HG03354 (cell line): Measurements from ENCODE around the gene WWOX.

Experiments
- ATAC-seq: cut with Tn5 transposase; IDR thresholded peaks from one replicate; pipeline ENCODE4 v1.9.1; 2021; ENCODE audit warnings: mild to moderate bottlenecking; ENCODE audit not compliant: unreplicated experiment, poor library complexity, severe bottlenecking

The WWOX gene

DNA sequence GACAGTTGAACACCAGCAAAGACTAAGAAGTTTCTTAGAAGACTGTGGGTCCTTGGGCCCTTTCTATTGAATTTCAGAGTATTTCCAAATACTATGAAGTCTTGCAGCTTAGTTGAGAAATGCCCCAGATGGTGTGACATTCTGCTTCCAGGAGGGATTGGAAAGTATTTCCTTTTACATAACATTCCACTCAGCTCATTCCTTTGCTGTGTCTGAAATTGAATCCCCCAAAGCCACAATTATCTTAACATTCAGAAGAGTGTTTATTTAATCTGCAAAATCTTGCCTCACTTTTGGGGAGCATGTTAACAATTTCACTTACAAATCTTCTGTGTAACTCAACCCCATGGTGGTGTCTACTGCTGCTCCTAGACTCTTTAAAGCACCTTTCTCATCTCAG lies 307.7 kb downstream of the WWOX start:
- no peak for ATAC-seq

DNA sequence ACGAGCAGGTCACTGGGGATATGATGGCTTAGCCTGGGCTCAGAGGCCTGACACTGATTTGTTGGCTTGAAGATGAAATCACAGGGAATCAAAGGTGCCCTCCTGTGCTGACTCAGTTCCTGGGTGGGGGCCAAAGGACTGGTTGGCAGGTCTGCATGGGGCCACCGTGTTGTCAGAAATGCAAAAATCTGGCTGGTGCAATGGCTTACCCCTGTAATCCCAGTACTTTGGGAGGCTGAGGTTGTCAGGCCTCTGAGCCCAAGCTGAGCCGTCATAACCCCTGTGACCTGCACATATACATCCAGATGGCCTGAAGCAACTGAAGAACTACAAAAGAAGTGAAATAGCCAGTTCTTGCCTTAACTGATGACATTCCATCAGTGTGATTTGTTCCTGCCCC lies 314.2 kb downstream of the WWOX start:
- no peak for ATAC-seq

DNA sequence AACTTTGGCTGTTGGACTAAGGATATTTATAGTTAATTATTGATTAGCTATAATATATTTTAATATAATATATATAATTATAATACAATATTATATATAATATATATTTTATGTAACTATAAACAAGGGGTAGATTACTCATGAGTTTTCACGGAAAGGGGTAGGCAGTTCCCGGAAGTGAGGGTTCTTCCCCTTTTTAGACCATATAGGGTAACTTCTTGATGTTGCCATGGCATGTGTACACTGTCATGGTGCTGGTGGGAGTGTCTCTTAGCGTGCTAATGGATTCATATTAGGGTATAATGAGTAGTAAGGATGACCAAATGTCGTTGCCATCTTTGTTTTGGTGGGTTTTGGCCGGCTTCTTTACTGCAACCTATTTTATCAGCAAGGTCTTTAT lies 315.6 kb downstream of the WWOX start:
- ATAC-seq: no peak

DNA sequence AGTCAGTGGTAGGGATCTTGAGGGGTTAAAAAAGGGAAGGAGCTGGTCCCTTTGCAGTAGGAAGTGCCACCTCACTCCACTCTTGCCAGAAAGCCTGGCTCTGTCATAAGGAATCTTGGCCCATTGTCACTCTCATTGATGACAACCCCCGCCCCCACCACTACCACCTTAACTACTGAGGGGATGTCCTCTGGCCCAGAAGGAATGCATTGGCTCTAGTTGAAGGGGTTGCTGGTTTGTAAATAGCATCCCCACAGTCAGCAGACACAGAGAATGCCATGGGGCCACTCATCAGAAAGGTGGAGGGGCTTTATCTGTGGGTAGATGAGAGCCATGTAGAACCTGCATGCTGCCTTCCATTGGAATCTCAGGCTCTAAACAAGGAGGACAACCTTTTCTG lies 316.2 kb downstream of the WWOX start:
- ATAC-seq: no peak

DNA sequence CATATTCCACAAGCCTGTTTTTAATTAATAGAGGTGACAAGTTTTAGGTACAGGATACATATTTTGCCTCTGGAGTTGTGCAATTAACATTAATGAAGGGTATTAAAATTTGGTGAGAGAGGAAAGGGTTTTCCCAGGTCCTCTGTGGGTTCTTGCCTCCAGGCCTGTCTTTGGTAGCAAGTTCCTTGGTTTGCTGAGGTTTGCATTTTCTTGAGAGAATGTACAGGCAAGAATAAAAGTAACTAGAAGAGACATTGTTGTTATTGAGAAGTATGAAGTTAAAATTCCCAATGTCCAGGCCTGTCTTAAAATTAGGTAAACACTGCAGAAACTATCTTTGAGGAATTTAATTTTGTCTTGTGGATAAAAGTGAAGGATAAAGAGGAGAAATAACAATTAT lies 316.9 kb downstream of the WWOX start:
- ATAC-seq: no peak

DNA sequence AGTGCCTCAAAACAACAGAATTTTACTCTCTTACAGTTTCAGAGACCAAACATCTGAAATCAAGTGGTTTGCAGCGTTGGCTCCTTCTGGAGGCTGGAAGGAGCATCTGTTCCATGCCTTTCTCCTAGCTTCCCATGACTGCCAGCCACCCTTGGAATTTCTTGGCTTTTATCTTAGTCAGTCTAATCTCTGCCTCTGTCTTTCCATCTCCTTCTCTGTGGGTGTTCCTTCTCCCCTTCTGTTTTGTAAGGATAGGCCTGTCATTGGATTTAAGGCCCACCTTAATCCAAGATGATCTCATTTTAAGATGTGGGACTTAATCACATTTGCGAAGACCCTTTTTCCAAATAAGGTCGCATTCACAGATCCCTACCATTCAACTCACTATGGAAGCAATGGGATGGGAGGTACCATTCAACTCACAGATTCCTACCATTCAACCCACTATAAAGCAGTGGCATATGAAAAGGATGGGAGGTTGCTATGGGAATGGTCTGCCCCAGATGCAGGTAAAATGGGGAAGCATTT lies 321.8 kb downstream of the WWOX start:
- no peak for ATAC-seq

DNA sequence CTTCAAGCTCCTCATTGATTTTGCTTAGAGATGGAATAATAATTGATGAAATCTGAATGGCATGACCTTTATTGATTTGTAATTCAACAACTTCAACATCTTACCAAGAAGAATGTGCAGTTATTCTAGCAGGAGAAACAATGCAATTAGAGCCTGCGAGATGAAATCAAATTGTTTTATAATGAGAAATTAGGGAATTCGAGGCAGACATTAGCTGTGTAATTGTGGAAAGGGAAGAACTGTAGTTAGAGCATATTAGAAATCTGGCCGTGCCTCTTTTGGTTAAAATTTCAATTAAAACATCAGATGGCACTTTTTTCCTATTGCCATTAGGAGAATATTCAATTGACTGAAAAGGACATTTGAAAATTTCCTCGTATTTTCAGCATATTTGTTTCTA lies 325.8 kb downstream of the WWOX start:
- ATAC-seq: no peak

DNA sequence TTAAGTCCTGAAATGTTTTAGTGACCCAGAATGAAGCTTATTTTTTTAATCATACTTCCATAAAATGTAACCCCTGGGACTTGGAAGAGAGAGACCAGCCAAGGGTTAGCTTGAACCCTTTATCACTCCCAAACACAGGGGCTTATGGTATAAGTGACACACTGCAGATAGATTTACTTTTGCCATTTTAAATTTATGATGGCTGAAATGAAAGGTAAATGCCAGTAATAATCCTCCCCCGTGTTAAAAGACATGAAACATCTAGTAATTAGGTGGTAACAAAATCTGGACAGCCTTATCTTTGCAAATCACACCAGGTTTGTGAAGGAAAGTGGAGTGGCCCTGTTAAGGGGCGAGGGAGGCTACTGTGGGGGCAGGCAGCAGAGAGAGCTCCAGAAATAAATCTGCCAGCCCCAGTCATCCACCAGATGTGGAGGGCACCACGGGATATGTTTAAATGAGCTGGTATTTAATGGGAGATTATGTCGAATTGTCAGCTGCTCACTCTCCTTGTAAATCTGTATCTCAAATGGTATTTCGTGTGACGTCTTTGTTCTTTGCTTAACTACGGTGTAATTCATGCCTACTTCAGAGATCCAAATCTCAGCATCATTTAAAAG lies 326.5 kb downstream of the WWOX start:
- no peak for ATAC-seq

DNA sequence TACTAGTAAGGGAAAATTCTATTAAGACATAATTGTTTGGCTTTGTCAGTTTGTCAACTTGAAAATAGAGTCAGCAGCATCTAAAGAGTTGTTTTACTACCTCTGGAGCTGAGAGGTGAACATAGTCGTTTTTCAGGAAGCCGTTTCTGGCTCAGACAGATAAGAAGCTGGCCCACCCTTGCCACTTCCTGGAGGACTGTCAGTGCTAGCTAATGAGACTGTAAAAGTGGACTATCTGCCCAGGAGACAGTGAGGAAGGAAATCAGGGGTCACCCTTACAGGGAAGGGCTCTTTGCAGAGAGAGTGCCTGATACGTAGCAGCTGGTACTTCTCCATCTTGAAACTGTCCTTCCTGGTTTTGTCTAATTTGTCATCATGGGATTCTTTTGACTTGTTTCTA lies 328.7 kb downstream of the WWOX start:
- no peak for ATAC-seq

DNA sequence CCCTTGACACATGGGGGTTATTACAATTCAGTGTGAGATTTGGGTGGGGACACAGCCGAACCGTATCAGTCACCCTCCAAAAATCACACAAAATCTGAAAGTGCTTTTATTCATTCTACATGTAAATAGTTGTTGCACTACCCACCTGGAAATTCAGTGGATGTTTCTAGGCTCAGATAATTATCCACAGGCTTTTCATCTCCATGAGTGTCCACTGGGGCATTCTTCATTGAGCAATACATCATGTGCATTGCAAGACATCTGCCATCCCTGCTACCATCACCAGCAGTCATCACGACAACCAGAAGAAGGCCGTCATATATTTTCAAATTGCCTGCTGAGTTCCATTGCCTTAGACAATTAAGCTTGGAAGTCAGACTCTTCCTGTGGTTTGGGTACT lies 330.8 kb downstream of the WWOX start:
- no peak for ATAC-seq

DNA sequence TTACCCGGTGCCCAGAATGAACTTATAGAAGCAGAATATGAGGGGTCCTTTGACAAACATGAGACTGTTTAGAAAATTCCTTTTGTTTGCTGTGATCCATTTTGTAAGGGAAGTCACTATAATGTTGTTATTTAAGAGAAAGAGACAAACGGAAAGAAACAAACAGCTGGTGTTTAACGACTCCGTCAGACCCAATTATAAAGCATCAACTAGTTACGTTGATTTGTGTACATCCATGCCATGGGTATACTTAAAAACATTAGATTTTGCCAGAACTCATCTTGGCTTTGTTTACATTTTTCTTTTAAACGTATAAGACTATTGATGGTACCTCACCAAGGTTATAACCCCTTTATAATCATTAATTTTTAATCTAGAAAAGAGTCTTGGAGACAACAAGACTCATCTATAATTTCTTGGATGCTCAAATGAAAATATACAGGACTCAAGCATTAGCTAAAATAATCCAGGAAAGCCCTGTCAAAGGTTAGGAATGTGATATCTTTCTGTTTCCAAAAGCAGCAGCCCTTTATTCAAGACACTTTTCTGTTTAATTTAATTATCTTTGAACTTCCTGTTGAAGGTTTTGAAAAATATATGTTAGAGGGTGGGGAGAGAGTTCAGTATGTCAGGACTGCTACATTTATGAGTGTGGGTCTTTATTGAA lies 331.7 kb downstream of the WWOX start:
- ATAC-seq: no peak

DNA sequence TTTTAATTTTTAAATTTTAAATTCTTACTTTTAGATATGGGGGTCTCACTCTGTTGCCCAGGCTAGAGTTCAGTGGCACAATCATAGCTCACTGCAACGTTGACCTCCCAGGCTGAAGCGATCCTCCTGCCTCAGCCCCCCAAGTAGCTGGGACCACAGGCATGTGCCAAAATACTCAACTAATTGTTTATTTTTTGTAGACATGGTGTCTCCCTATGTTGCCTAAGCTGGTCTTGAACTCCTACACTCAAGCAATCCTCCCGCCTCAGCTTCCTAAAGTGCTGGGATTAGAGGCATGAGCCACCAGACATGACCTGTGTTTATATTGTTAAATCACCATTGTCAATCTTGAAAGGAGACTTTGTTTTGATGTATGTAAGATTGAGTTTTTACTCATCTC lies 332.2 kb downstream of the WWOX start:
- ATAC-seq: no peak

DNA sequence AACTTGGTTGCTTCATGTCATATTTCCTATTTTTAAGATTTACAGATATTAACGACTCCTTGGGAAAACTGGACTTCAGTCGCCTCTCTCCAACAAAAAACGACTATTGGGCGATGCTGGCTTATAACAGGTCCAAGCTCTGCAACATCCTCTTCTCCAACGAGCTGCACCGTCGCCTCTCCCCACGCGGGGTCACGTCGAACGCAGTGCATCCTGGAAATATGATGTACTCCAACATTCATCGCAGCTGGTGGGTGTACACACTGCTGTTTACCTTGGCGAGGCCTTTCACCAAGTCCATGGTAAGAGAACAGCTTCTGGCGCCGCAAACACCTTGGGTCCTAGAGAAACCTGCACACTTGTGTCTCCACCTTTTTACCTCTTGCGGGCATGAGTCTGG lies 333.0 kb downstream of the WWOX start:
- ATAC-seq: no peak

DNA sequence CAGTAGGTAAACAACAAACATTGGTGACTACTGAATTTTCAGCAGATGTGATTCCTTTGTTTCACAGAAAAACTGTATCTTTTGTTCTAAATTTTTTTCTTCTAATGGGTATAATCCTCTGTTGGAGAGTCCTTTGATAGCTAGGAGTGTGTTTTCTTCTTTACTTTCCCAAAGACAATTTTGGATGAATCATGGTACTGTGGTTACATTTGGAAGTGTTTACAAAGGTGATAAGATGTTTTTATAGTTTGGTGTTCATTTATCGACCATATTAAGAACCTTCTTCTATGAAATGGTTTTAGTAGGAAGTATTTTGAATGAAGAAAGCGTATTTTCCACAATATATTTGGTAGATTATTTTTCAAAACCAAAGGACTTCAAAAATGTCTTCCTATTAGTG lies 333.7 kb downstream of the WWOX start:
- ATAC-seq: no peak

DNA sequence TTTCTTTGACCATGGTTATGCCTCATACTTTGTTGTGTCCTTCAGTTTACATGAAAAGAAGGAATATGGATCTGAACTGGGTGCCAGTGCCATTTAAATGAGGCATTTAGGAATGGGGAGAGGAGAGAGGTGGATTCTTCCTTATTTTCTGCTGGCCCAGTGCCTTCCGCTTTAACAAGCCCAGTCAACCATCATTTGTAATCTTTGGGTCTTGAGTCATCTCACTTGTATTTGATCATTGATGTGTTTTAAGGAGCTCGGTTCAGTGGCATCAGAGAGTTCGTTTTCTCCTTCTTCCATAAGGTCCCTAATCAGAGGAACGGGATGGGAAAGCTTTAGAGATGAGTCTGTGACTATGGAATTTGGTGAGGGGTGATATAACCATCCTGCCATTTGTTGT lies 334.9 kb downstream of the WWOX start:
- ATAC-seq: no peak

DNA sequence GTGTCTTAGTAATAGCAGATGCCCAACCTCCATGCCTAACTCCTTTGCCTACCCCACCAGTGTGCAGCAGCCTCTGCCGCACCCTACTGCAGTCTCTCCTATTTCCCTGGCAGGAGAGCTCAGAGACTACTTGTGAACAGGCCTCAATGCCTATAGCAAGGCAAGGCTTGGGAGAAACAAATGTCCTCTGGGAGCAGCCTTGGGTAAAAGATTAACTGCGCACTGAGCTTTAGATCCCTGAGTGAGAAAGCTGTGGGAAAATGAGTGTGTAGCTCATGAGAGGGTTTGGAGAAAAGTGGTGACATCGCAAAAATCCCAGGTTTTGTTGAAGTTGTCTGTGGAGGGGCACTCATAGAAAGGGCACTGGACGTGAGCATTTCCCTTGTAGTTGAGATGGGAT lies 335.8 kb downstream of the WWOX start:
- ATAC-seq: no peak

DNA sequence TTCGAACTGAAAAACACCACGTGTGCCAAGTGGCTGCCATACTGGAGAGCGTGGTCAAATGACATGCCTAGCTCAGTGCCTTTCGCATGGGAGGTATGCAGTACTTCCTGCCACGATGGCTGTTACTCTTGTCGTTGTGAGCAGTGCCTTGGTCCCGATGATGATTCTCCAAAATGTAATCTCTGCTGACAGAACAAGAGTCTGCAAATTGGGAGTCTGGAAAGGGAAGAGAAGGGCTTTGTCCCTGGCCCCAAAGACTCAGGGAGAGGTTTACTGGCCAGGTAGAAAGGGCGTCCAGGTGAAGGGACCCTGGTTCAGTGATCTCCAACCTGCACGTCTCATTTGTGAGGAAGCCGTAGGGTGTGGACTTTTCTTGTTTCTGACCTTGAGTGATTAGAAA lies 336.6 kb downstream of the WWOX start:
- ATAC-seq: no peak

DNA sequence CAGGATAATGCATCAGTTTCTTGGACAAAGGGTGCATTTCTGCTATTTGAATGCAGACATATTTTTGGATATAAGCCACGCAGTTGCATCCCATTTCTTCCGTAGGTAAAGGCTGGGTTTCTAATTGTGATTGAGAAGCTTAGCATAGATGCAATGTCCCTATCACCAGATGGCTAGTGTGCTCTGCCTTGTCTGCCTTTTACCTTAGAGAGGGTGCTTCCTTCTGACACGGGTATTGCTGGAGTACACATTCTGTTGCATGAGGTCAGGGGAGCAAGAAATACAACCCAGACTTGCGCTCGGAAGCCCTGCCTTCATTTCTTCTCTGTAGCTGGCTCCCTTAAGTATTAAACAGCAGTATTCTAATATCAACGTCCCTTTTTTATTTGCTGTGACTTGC lies 337.4 kb downstream of the WWOX start:
- ATAC-seq: no peak

DNA sequence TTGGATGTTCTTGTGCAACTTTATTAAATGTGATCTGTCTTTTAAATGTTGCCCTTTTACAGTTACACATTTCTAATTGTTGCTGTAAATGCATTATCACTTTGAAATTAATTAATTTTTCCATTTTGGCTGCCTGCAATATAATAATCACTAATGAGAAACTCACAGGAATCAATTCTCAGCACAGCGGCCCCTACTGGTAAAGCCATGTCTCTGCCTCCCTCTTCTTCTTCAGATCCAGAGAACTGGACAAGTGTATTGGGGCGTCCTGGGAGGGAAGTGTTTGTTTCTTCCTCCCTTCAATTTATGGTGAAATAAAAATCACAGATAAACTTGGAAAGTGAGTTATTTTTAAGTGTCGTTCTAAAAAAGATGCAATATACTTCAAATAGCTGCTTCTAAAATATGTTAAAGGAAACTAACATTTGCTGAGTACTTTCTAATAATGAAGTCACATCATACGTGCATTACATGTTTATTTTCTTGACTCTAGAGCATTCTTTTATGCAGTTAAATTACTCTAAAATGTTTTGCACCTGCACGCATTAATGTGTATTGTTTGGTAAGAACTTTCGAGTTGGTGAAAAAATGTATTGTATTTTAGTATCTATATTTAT lies 338.0 kb downstream of the WWOX start:
- peak; percentile 66 for ATAC-seq

DNA sequence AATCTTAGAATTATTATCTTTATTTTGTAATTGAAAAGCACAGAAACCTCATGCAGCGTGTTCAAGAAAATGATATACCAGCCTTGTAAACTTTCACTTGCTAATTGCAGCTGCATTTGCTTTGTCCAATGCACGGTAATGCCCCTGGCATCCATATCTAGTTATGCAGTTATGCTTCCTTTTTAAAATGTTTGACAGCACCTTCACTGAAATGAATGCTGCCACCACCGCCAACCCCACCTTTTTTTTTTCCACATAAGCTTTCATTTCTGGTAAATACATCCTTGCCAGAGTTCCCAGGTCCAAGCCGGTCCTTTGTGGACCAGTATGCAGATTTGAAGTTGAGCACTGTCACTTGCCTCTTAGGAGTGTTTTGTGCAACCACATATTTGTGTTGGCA lies 338.8 kb downstream of the WWOX start:
- no peak for ATAC-seq

DNA sequence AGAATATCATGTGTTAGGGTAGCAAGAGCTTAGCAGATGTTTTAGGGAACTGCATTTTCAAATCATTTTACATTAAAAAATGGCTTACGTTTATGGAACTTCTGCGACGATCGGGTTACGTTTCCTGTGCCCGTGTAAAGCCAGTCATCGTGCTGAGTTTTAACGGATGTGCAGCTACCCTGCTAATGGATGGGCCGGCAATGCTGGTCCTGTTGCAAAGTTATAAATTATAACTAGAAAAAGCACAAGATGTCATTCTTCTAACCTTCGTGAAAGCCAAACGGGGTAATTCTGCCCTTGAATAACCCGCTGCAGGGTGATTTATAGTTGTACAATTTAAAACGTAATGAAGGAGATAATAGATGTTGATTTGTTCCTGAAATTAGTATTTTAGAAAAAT lies 339.2 kb downstream of the WWOX start:
- ATAC-seq: no peak
